BJ (cell line): ENCODE data around the gene DUSP5. TPM values are rescaled to one million over a fixed set of nuclear protein-coding genes. Genes with fewer than 3 reads are reported as not detected.
"Not testable (repeated sequence)": the region's sequence is repeated elsewhere in the genome, so short reads cannot be mapped to it uniquely, and the experiment has no call there.

Experiments used
- CTCF ChIA-PET: fragments of 350-600 bp; formaldehyde crosslinking; extraction: SDS; loops from one replicate; lab custom pipeline; 2021; ENCODE audit warnings: antibody characterized with exemption, inconsistent platforms; lab: Yijun Ruan, JAX
- POLR2A ChIA-PET: fragments of 300-600 bp; sonication (Branson Sonifier 250); formaldehyde crosslinking; extraction: SDS; loops from one replicate; lab custom pipeline; 2021; ENCODE audit warnings: antibody characterized with exemption; lab: Charles Lee
- DNase-seq: peaks from one replicate; pipeline ENCODE4 v3.0.0-alpha.2; 2011; ENCODE audit warnings: low read depth
- H3K27me3 ChIP-seq: 2 replicates; pipeline ENCODE4 v1.6.0; 2011; ENCODE audit warnings: low read length; ENCODE audit not compliant: control insufficient read depth, insufficient read depth
- H3K36me3 ChIP-seq: 2 replicates; pipeline ENCODE4 v1.5.1; 2011; ENCODE audit warnings: low read length; ENCODE audit not compliant: control insufficient read depth, insufficient read depth
- H3K4me3 ChIP-seq: 2 replicates; pipeline ENCODE4 v1.5.1; 2011; ENCODE audit warnings: low read depth, mild to moderate bottlenecking, control low read depth, low read length
- CTCF ChIP-seq: IDR thresholded peaks from 2 replicates; pipeline ENCODE4 v1.5.1; 2011; ENCODE audit warnings: low read depth, mild to moderate bottlenecking, control low read depth, inconsistent platforms, low read length, moderate library complexity; ENCODE audit not compliant: insufficient read depth
- polyA plus RNA-seq: library from polyadenylated mRNA; depleted of rRNA; stranded (reverse); fragments of >200 nt; gene quantifications from 2 replicates; pipeline ENCODE4 v1.2.3, GENCODE V29; 2011

The DUSP5 gene
- polyA plus RNA-seq, 1 experiment, result 30.4 TPM

- DNase-seq, result no peak
- Histone ChIP-seq H3K4me3 (no peak overlapping the region), H3K27me3 (no peaks in the 10 kb centered on the region), H3K36me3 (no peaks in the 10 kb centered on the region)
- ChIA-PET CTCF (no interaction called here), POLR2A (no interaction called here)
- TF ChIP-seq CTCF, result no peak
These were observed 36.6 kb upstream of the DUSP5 start for GRCh38 chr10:110461088-110461487.

GRCh38 chr10:110461530-110461929, 36.2 kb upstream of the DUSP5 start:
- no peaks in the 10 kb centered on the region for H3K27me3 ChIP-seq
- CTCF ChIA-PET, result no interaction called here
- TF ChIP-seq CTCF, result no peak
- H3K4me3 ChIP-seq, result no peak overlapping the region
- H3K36me3 ChIP-seq, result no peaks in the 10 kb centered on the region
- DNase-seq, result no peak
- POLR2A ChIA-PET, result no interaction called here

GRCh38 chr10:110462166-110463095, 35.3 kb upstream of the DUSP5 start:
- POLR2A ChIA-PET, result no interaction called here
- Histone ChIP-seq H3K27me3 (no peaks in the 10 kb centered on the region), H3K4me3 (no peak overlapping the region), H3K36me3 (no peaks in the 10 kb centered on the region)
- DNase-seq, result no peak
- no peak for TF ChIP-seq CTCF
- CTCF ChIA-PET, result no interaction called here

DNA sequence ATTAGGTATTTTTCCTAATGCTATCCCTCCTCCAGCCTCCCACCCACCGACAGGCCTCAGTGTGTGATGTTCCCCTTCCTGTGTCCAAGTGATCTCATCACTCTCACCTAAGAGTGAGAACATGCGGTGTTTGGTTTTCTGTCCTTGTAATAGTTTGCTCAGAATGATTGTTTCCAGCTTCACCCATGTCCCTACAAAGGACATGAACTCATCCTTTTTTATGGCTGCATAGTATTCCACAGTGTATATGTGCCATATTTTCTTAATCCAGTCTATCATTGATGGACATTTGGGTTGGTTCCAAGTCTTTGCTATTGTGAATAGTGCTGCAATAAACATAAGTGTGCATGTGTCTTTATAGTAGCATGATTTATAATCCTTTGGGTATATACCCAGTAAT, 29.4 kb upstream of the DUSP5 start:
- H3K27me3 ChIP-seq, H3K4me3 ChIP-seq, H3K36me3 ChIP-seq, POLR2A ChIA-PET, CTCF ChIA-PET, DNase-seq: not testable (repeated sequence)

- DNase-seq, H3K4me3 ChIP-seq, H3K36me3 ChIP-seq, H3K27me3 ChIP-seq, CTCF ChIA-PET: not testable (repeated sequence)
- POLR2A ChIA-PET, result interaction anchor here (0.6 kb wide), 1 partner anchor 34 kb away, joined by 3 read pairs; no protein-coding TSS in a partner anchor
These were observed 27.2 kb upstream of the DUSP5 start for GRCh38 chr10:110470541-110470940.

DNA sequence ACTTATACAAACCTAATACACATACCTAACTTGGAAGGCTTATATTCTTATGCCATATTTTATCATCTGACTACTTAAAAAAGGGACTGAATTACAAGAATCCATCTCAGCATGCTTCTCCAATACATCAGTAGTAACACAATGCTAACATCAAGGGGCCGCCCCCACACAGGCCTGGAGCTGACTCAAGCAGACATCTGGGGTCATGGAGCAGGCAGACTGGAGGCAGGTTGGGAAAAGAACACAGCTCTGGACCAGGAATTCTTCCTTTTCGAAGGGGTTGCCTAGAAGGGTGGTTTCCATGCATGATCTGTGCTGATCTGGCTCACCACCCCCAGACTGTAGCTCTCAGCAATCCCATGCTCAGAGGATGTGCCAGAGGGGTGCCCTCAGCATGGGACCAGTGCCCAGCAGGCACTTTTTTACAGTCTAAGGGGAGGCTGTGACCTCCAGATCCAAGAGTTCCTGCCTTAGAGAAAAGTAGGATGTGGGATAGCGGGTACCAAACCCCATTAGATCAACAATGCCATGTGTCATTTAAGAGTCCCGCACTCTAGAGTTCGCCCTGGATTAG, 26.1 kb upstream of the DUSP5 start:
- CTCF ChIA-PET, result interaction anchor here (0.6 to 1.5 kb wide), 3 partner anchors 10 to 117 kb away, joined by 3 to 6 read pairs (median 3); no protein-coding TSS in a partner anchor
- POLR2A ChIA-PET, result no interaction called here
- no peak overlapping the region for H3K4me3 ChIP-seq

More for the DNA sequence above, 26.1 kb upstream of the DUSP5 start:
- TF ChIP-seq CTCF, result no peak
- H3K36me3 ChIP-seq, result no peaks in the 10 kb centered on the region
- DNase-seq, result no peak
- H3K27me3 ChIP-seq, result no peaks in the 10 kb centered on the region
